Measurements from ENCODE around the gene STARD6. TPM values are rescaled to one million over a fixed set of nuclear protein-coding genes. Genes with fewer than 3 reads are reported as not detected.
"Not testable (repeated sequence)": the region's sequence is repeated elsewhere in the genome, so short reads cannot be mapped to it uniquely, and the experiment has no call there.

Gene STARD6
- total and polyA plus RNA-seq, 7 donors: not detected

DNA sequence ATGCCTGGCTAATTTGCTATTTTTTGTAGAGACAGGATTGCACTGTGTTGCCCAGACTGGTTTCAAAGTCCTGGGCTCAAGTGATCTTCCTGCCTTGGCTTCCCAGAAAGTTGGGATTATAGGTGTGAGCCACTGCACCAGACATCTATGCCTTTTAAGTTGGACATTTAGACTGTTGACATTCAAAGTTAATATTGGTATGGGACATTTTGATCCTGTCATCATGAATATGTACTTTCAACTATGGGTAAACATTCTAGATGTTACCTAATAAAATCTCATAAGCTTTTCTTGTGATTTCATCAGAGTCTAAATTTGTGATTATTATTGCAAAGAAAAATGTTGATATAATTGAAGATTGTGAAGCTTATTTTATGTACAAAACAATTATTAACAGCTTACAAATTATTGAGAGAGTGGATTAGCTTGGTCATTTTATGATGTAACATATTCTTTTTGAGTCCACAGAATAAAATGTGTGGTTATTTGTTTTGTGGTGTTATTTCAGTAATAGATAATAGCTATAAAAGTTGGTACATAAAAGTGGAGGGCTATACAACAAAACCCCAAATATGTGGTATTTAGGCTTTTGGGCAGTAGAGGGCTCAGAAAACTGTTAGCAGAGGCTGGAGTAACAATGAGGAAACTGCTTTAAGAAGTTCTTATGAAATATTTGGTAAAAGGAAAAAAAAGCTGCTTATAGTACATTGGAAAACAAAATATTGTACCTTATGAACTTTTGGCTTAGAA is 41.4 kb downstream of the STARD6 start:
- Histone ChIP-seq H3K27me3 (no peaks in the 10 kb centered on the region), H3K36me3 (no peaks in the 10 kb centered on the region), H3K4me1 (no peaks in the 10 kb centered on the region), H3K27ac (no peak overlapping the region), H3K9me3 (no peaks in the 10 kb centered on the region), H3K4me3 (no peak overlapping the region)
- no peak for DNase-seq
- intact Hi-C loops (cut with DNase I): no loop called here
- no peak for TF ChIP-seq POLR2AphosphoS5 (IDR thresholded peaks at IDR 0.05)
- TF ChIP-seq, protein P1, sequence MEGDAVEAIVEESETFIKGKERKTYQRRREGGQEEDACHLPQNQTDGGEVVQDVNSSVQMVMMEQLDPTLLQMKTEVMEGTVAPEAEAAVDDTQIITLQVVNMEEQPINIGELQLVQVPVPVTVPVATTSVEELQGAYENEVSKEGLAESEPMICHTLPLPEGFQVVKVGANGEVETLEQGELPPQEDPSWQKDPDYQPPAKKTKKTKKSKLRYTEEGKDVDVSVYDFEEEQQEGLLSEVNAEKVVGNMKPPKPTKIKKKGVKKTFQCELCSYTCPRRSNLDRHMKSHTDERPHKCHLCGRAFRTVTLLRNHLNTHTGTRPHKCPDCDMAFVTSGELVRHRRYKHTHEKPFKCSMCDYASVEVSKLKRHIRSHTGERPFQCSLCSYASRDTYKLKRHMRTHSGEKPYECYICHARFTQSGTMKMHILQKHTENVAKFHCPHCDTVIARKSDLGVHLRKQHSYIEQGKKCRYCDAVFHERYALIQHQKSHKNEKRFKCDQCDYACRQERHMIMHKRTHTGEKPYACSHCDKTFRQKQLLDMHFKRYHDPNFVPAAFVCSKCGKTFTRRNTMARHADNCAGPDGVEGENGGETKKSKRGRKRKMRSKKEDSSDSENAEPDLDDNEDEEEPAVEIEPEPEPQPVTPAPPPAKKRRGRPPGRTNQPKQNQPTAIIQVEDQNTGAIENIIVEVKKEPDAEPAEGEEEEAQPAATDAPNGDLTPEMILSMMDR (IDR thresholded peaks at IDR 0.05): no peak
- TF ChIP-seq POLR2A (IDR thresholded peaks at IDR 0.05): no peak
- TF ChIP-seq EP300 (IDR thresholded peaks at IDR 0.05): no peak

DNA sequence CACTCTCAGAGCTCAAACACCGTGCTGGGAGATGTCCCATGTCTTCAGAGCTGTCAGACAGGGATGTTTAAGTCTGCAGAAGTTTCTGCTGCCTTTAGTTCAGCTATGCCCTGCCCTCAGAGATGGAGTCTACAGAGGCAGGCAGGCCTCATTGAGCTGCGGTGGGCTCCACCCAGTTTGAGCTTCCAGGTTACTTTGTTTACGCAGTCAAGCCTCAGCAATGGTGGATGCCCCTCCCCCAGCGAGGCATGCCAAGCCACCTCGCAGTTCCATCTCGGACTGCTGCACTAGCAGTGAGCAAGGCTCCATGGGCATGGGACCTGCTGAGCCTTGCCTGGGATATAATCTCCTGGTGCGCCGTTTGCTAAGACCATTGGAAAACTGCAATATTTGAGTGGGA is 48.1 kb downstream of the STARD6 start:
- H3K27ac ChIP-seq; intact Hi-C loops (cut with DNase I); H3K4me1 ChIP-seq; H3K4me3 ChIP-seq; DNase-seq; H3K36me3 ChIP-seq; H3K27me3 ChIP-seq; H3K9me3 ChIP-seq: not testable (repeated sequence)
- WGBS, 2 donors: 69 to 87% methylated on average over 8 of the region's 8 CpGs

DNA sequence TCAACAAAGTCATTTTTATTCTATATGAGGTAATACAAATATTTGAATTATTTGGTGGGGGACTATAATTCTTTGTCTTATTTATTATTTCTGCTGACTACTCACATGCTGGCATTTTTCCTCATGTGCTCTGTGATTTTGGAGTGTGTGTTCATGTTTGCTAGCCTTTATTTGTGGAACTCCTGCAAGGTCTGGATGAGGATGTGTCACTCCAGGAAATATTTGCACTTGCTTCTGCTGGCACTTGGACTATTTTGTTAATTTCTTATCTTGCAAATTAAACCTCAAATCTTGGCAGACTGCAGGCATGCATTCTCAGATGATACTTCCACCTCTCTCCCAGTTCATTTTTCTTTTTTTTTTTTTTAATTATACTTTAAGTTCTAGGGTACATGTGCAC is 54.2 kb downstream of the STARD6 start:
- Histone ChIP-seq H3K27ac (no peak overlapping the region), H3K27me3 (no peaks in the 10 kb centered on the region), H3K4me1 (no peaks in the 10 kb centered on the region), H3K4me3 (no peak overlapping the region), H3K36me3 (no peaks in the 10 kb centered on the region), H3K9me3 (peaks cover 0 to 8% (median 3%) of the 10 kb centered on the region in 4 donors)
- no peak for DNase-seq
- TF ChIP-seq POLR2A (IDR thresholded peaks at IDR 0.05) (no peak), EP300 (IDR thresholded peaks at IDR 0.05) (no peak), POLR2AphosphoS5 (IDR thresholded peaks at IDR 0.05) (no peak)
- TF ChIP-seq, protein P1 (IDR thresholded peaks at IDR 0.05): no peak
- intact Hi-C loops (cut with DNase I): no loop called here

DNA sequence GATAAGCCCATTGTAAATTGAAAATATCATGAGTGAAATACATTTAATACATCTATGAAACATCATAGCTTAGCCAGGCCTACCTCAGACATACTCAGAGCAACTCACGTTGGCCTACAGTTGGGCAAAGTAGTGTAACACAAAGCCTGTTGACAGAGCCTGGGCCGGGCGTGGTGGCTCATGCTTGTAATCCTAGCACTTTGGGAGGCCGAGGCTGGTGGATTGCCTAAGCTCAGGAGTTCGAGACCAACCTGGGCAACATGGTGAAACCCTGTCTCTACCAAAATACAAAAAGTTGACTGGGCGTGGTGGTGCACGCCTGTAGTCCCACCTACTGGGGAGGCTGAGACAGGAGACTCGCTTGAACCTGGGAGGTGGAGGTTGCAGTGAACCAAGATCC is 58.7 kb downstream of the STARD6 start:
- peaks cover 0 to 27% (median 0%) of the 10 kb centered on the region in 4 donors for H3K36me3 ChIP-seq
- intact Hi-C loops (cut with DNase I); H3K27ac ChIP-seq; H3K9me3 ChIP-seq; H3K4me3 ChIP-seq; H3K4me1 ChIP-seq; H3K27me3 ChIP-seq; DNase-seq: not testable (repeated sequence)
- 95 to 96% methylated on average over 8 of the region's 8 CpGs for WGBS, 2 donors

DNA sequence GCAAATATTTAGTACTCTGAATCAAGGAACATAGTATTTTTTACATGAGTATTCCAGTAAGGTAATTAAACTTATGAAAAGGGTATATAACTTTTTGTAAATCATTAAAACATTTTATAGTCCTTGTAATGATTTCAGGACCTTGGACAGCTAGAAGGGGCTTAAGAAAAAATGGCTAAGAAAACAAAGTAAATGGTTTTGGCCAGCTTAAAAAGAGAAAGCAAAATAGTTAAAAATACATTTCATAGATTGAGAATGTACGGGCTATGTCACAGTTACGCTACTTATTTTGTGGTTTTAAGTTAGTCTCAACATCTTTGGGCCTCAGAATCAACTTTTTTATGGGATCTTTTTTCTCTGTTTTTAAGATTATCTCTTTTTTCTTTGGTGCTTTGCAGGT is 61.6 kb downstream of the STARD6 start:
- intact Hi-C loops (cut with DNase I): no loop called here
- H3K4me3 ChIP-seq: no peak overlapping the region
- peaks cover 0 to 8% (median 3%) of the 10 kb centered on the region in 4 donors for H3K9me3 ChIP-seq
- DNase-seq: no peak
- no peak overlapping the region for H3K27ac ChIP-seq
- H3K36me3 ChIP-seq: peaks cover 0 to 37% (median 0%) of the 10 kb centered on the region in 4 donors
- 91 to 93% methylated on average over 2 of the region's 2 CpGs for WGBS, 2 donors
- TF ChIP-seq, protein P1 (IDR thresholded peaks at IDR 0.05): no peak
- TF ChIP-seq EP300 (IDR thresholded peaks at IDR 0.05) (no peak), POLR2A (IDR thresholded peaks at IDR 0.05) (no peak), POLR2AphosphoS5 (IDR thresholded peaks at IDR 0.05) (no peak)
- no peaks in the 10 kb centered on the region for H3K4me1 ChIP-seq
- no peaks in the 10 kb centered on the region for H3K27me3 ChIP-seq

DNA sequence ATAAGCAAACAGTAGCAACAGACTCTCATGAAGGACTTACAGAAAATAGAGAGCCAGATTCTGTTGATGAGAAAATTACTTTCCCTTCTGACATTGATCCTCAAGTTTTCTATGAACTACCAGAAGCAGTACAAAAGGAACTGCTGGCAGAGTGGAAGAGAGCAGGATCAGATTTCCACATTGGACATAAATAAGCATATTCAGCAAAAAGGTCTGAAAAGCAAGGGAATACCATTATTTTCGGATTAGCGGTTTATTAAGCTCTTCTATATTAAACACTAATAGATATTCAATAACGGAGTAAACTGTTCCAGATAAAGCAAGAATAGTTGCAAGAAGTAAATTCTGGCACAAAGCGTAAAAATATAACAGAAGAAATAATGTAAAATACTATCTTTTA is 63.4 kb downstream of the STARD6 start:
- Histone ChIP-seq H3K27me3 (no peaks in the 10 kb centered on the region), H3K9me3 (peaks cover 0 to 3% (median 2%) of the 10 kb centered on the region in 4 donors), H3K27ac (no peak overlapping the region), H3K36me3 (peaks cover 0 to 44% (median 2%) of the 10 kb centered on the region in 4 donors), H3K4me1 (no peaks in the 10 kb centered on the region), H3K4me3 (no peak overlapping the region)
- intact Hi-C loops (cut with DNase I): no loop called here
- DNase-seq: no peak
- no peak for TF ChIP-seq EP300 (IDR thresholded peaks at IDR 0.05)
- TF ChIP-seq, protein P1 (IDR thresholded peaks at IDR 0.05): no peak
- no peak for TF ChIP-seq POLR2AphosphoS5 (IDR thresholded peaks at IDR 0.05)
- TF ChIP-seq POLR2A (IDR thresholded peaks at IDR 0.05): no peak
- WGBS, 2 donors: 97 to 98% methylated on average over 4 of the region's 4 CpGs

All from sigmoid colon (tissue), 7 donors.